ENCODE data around the gene DAGLA. TPM values are rescaled to one million over a fixed set of nuclear protein-coding genes. Genes with fewer than 3 reads are reported as not detected.

DAGLA gene
- total and polyA plus RNA-seq, 2 experiments from 2014 or later, result 2.1 to 6.3 TPM

- no peaks in the 10 kb centered on the region for H3K9me3 ChIP-seq (ENCODE audit: low read depth)
- no peaks in the 10 kb centered on the region for H3K27me3 ChIP-seq
- H3K4me3 ChIP-seq, result no peak overlapping the region
- no peak for DNase-seq (ENCODE audit: low read depth in 1 of 2, low spot score in 1 of 2)
- H3K4me1 ChIP-seq (ENCODE audit: low read depth), result peaks cover under 1% of the 10 kb centered on the region
- H3K27ac ChIP-seq, result no peak overlapping the region
- H3K36me3 ChIP-seq, result peaks cover 14% of the 10 kb centered on the region
- TF ChIP-seq CTCF (IDR thresholded peaks at IDR 0.05; ENCODE audit: low read depth, low read length), result no peak
These were observed 98.9 kb downstream of the DAGLA start for GRCh38 chr11:61778920-61779650.

- TF ChIP-seq CTCF (IDR thresholded peaks at IDR 0.05; ENCODE audit: low read depth, low read length), result no peak
- Histone ChIP-seq H3K4me1 (ENCODE audit: low read depth) (no peaks in the 10 kb centered on the region), H3K27me3 (no peaks in the 10 kb centered on the region), H3K9me3 (ENCODE audit: low read depth) (no peaks in the 10 kb centered on the region), H3K27ac (no peak overlapping the region), H3K4me3 (no peak overlapping the region), H3K36me3 (peaks cover 14% of the 10 kb centered on the region)
- DNase-seq (ENCODE audit: low read depth in 1 of 2, low spot score in 1 of 2), result no peak
These were observed 99.7 kb downstream of the DAGLA start for GRCh38 chr11:61779666-61780525.

GRCh38 chr11:61780581-61781162 lies 100.5 kb downstream of the DAGLA start:
- no peak for DNase-seq (ENCODE audit: low read depth in 1 of 2, low spot score in 1 of 2)
- Histone ChIP-seq H3K4me1 (ENCODE audit: low read depth) (no peaks in the 10 kb centered on the region), H3K27me3 (no peaks in the 10 kb centered on the region), H3K36me3 (peaks cover 14% of the 10 kb centered on the region), H3K27ac (no peak overlapping the region), H3K4me3 (no peak overlapping the region), H3K9me3 (ENCODE audit: low read depth) (no peaks in the 10 kb centered on the region)
- TF ChIP-seq CTCF (IDR thresholded peaks at IDR 0.05; ENCODE audit: low read depth, low read length), result no peak

- Histone ChIP-seq H3K36me3 (peaks cover 20% of the 10 kb centered on the region), H3K4me3 (no peak overlapping the region), H3K9me3 (ENCODE audit: low read depth) (no peaks in the 10 kb centered on the region), H3K27me3 (no peaks in the 10 kb centered on the region), H3K4me1 (ENCODE audit: low read depth) (no peaks in the 10 kb centered on the region), H3K27ac (no peak overlapping the region)
- no peak for TF ChIP-seq CTCF (IDR thresholded peaks at IDR 0.05; ENCODE audit: low read depth, low read length)
- DNase-seq (ENCODE audit: low read depth in 1 of 2, low spot score in 1 of 2), result no peak
These were observed 101.4 kb downstream of the DAGLA start for GRCh38 chr11:61781585-61781984.

- H3K36me3 ChIP-seq, result peaks cover 24% of the 10 kb centered on the region
- no peak overlapping the region for H3K27ac ChIP-seq
- H3K27me3 ChIP-seq, result no peaks in the 10 kb centered on the region
- H3K4me3 ChIP-seq, result no peak overlapping the region
- H3K4me1 ChIP-seq (ENCODE audit: low read depth), result no peaks in the 10 kb centered on the region
- no peaks in the 10 kb centered on the region for H3K9me3 ChIP-seq (ENCODE audit: low read depth)
- TF ChIP-seq CTCF (IDR thresholded peaks at IDR 0.05; ENCODE audit: low read depth, low read length), result no peak
- DNase-seq (ENCODE audit: low read depth in 1 of 2, low spot score in 1 of 2), result no peak
These were observed 102.1 kb downstream of the DAGLA start for GRCh38 chr11:61782299-61782698.
